Gastroesophageal sphincter (tissue), 3 donors: ENCODE results near the gene PLCH2.

ENCODE experiments used
- CTCF ChIP-seq, 4 experiments: fragments of 200-600 bp in 2 of 4; fragments of 450-650 bp in 2 of 4; sonication (generic) in 1 of 4; IDR thresholded peaks; one replicate each; pipeline ENCODE4 v1.5.1; 2017 to 2019; ENCODE audit warnings: antibody characterized with exemption in 4 of 4, mild to moderate bottlenecking in 2 of 4, moderate library complexity in 2 of 4
- EP300 ChIP-seq: sonication (generic); formaldehyde crosslinking; IDR thresholded peaks from one replicate; pipeline ENCODE4 v1.6.1; 2017; ENCODE audit warnings: antibody characterized with exemption, mild to moderate bottlenecking
- POLR2A ChIP-seq, 2 donors: fragments of 450-650 bp; IDR thresholded peaks; one replicate each; pipeline ENCODE4 v1.6.1; 2017; ENCODE audit warnings: antibody characterized with exemption in 2 of 2, mild to moderate bottlenecking in 2 of 2, moderate library complexity in 1 of 2

- no peak for TF ChIP-seq CTCF (IDR thresholded peaks at IDR 0.05)
- no peak for TF ChIP-seq EP300
- no peak for TF ChIP-seq POLR2A (IDR thresholded peaks at IDR 0.05)
These were observed 40.0 kb downstream of the PLCH2 start for GRCh38 chr1:2516124-2516523.
